Measurements from ENCODE around the gene SLC38A10.
A peak's percentile ranks its signal among the peaks of the same experiment; 100 is the strongest.

The SLC38A10 gene

GRCh38 chr17:81222906-81223761 is 72.0 kb downstream of the SLC38A10 start, which contains the start of gene CEP131:
Gene CEP131 (minus strand): TSS chr17:81222965. CDS start chr17:81220056, 2,909 bp downstream.
- DNase-seq: peak; percentile 81

DNA sequence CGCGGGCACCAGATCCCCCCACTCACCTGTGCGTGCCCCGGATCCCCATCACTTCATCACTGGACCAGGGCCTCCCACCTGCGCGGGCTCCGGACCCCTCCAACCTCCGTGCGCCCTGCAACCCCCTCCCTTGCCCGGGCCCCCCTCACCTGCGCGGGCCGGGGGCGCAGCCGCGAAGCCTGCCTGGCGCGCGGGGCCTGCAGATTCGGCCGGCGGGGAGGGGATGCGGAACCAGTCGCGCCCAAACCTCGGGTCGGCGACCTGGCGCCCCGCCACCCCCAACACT is 72.5 kb downstream of the SLC38A10 start:
- DNase-seq: no peak

DNA sequence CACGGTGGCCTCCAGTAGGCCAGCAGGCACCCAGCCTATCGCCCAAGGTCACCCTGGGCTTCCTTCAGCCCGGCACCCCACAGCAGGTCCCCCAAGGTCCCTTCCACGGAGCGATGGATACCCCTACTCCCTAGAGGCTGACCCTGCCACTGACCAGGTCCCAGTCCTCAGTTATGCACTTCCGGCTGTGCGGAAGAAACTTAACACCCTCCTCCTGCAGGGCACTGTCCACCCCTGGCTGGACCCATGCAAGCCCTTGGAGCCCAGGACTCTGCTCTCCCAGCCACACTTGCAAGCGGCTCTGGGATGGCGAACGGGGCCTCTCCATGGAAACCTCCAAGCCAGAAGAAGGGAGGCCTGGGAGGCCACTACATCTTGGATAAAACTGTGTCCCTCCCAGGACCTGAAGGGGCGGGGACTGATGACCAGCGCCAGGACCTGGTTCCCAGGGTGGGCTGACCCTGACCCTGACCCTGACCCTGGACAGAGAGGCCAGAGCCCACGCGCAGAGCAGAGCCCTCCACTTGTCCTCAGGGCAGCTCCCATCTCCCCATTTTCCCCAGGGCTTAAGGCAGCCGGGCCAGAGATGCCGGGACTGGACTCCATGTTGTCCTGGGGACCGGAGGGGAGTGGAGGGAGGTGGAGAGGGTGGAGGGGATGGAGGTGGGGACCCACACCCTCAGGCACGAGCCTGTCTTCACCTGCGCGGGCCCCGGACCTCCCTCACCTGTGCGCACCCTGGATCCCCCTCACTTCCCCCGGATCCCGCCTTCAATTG is 73.1 kb downstream of the SLC38A10 start:
- DNase-seq: no peak

- no peak for DNase-seq
Observed at GRCh38 chr17:81221371-81221841, 73.7 kb downstream of the SLC38A10 start.

- DNase-seq: no peak
Observed at GRCh38 chr17:81219476-81220180, 75.5 kb downstream of the SLC38A10 start.

DNA sequence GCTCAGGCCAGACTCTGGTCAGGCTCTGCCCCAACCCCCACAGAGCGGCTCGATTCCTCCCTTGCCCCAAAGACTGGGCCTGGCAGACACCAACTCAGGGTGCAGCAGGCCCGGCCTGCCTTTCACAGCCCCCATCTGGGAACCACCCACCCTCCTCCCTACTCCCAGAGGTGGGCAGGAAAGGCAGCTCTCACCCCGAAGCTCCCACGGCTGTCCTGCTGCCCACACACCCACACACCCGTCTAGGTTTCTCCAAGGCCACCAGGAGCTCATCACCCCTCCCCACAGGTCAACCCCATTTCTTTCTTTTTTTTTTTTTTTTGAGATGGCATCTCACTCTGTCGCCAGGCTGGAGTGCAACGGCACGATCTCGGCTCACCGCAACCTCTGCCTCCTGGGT is 76.1 kb downstream of the SLC38A10 start:
- DNase-seq: no peak

- no peak for DNase-seq
Observed at GRCh38 chr17:81218459-81218858, 76.6 kb downstream of the SLC38A10 start.

DNA sequence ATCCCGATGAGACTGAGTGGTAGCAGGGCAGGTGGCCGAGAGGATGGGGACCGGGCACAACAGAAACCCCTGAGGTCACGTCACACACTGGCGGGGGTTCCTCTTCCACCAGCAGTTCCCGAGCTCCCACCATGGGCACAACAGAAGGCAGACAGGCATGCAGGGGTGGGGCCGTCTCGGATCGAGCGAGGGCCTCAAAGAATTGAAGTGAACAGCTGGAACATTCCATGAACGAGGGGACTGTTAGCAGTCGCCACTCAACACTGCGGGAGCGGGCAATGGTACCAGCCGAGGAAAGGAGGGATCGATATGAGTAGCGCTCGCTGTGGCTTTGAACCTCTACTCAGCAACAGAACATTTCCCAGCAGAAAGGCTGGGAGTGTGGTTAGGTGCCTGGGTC is 77.6 kb downstream of the SLC38A10 start:
- DNase-seq: no peak

DNA sequence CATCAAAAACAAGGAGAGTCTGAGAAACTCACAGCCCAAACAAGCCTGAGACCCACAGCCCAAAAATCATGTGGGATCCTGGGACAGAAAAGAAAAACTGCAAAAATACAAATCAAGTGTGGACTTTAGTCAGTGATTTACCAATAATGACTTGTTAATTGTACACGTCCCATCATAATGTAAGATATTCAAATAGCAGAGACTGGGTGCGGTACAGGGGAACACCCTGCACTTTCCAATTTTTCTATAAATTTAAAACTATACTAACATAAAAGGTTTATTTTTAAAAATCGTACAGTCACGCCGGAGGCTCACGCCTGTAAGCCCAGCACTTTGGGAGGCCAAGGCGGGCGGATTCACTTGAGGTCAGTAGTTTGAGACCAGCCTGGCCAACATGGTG is 81.1 kb downstream of the SLC38A10 start:
- DNase-seq: no peak

GRCh38 chr17:81212365-81212764 is 82.7 kb downstream of the SLC38A10 start:
- DNase-seq: no peak

DNA sequence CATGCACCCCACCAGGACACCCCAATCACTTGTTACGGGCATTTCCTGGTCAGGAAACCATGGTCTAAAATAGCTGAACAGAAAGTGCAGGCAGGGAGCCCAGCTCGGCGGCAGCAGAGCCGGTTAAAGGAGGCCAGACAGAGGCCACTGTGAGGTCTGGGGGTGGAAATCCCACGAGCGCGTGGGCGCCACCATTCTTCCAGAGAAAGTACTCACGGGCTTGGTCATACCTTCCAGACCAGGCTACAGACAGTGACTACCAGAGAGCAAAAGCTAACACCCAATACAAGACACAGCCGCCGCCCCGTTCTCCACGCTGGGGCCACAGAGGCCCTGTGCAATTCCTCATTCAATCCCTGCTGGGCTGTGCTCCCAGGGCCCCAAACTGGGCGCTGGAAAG is 84.2 kb downstream of the SLC38A10 start:
- DNase-seq: no peak

DNA sequence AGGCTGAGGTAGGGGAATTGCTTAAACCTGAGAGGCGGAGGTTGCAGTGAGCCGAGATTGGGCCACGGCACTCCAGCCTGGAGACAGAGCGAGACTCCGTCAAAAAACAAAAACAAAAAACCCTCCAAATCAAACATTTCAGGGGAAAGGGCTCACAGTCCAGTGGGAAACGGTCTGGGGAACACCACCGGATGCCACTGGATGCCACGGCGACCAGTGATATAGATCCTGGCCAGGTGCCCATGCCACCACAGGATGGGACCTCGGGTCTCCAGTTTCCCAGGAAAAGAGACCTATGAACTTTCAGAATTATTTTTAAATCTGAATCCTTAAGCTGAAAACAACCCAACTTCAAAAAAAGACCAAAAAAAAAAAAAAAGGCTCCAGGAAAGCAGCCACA is 84.6 kb downstream of the SLC38A10 start:
- no peak for DNase-seq

DNA sequence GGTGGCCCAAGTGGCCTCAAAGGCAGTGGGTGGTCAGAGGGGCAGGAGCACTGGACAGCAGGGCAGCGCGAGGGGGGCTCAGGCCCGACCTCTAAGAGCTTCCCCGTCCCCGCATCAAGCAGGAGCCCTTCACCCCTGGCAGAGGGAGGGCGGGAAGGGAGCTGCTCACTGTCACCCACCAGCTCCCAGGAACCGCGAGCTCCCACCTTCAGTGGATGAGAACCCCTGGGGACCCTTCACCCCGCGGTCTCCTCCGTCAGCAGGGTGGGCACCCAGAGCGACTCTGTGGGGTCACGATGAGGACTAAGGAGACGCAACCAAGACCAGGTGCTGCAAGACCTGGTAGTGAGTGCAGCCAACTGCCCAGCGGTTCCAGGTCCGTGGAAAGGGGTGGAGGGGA is 86.0 kb downstream of the SLC38A10 start:
- DNase-seq: no peak

- no peak for DNase-seq
Observed at GRCh38 chr17:81208651-81209050, 86.5 kb downstream of the SLC38A10 start.

DNA sequence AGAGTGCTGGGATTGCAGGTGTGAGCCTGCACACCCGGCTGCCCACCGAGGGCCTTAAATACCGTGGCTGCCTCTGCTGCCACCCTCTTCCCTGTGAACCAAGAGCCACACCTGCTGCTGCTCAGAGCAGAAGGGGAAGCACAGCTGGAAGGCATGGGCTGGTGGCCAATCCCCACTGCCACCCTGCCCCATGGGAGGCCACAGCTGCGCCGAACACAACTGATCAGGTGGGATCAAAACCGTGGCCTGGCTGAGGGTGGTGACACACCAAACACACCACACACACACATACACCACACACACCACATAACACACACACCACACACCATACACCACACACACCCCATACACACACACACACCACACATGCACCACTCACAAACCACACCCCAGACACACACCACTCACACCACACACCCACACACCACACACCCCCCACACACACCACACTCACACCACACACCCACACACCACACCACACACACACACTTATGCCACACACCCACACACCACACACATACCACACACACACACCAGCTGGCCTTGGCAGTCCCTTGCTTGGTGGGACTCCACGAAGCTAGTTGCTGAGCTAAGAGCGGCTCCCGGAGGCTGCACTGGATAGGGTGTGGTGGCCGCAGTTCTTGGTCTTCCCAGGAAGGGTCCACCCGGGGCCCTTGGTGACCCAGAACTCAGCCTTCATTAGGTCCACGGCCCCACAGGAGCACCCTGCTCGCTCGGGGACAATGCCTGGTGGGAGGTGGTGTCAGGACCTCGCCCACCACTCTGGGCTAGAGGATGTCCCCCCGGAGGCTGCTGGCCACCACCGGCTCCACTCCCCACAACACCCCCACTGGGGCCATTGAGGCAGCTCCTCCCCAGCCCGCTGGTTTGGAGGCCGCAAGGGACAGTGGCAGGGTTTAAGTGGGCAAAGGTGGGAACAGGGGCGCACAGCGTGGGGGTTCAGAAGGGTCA is 87.2 kb downstream of the SLC38A10 start:
- DNase-seq: no peak

DNA sequence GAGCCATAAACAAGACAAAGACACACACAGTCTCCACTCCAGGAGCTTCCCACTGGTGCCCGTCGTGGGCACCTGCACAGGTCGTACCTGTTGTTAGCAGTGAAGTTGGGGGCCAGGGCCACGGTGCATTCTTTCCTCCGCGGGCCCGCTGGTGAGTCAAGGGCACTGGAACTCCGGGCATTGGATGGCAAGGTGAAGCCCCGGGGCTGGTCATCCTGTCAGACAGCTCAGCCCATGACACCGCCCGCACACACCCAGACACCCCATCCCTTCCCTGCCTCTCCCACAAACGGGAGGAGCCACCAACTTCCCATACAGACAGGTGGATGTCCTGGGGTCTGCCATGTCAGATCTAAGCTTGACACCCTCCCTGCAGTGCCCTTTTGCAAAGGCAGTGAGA is 88.5 kb downstream of the SLC38A10 start:
- DNase-seq: no peak

- no peak for DNase-seq
Observed at GRCh38 chr17:81206166-81206565, 88.9 kb downstream of the SLC38A10 start.

- no peak for DNase-seq
Observed at GRCh38 chr17:81204578-81204977, 90.5 kb downstream of the SLC38A10 start.

- DNase-seq: no peak
Observed at GRCh38 chr17:81203136-81203535, 92.0 kb downstream of the SLC38A10 start.

DNA sequence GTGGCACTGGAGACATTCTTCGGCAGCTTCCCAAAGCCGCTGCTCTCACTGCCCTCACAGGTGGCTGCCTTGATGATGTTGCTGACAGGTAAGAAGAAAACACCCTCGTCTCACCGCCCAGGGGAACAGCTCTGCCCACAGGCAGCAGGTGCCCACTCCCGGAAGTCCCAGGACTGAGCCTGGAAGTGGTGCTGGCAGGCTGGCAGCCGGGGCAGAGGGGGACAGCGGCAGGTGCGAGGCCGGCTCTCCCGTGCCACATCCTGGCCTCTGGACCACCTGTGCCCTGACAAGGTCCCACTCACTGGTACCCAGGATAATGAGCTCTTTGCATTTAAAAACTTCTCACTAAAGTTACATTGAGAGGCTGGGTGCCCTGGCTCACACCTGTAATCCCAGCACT is 92.8 kb downstream of the SLC38A10 start:
- no peak for DNase-seq

GRCh38 chr17:81200695-81201580 is 94.2 kb downstream of the SLC38A10 start:
- DNase-seq: no peak

Measured in SIG-M5 (cell line).